HG02840 (cell line): Measurements from ENCODE around the gene ARHGEF38.

ENCODE experiments used
- ATAC-seq: cut with Tn5 transposase; IDR thresholded peaks from one replicate; pipeline ENCODE4 v1.9.1; 2021; ENCODE audit warnings: mild to moderate bottlenecking, moderate library complexity, moderate number of reproducible peaks; ENCODE audit not compliant: unreplicated experiment, low FRiP score

The ARHGEF38 gene

DNA sequence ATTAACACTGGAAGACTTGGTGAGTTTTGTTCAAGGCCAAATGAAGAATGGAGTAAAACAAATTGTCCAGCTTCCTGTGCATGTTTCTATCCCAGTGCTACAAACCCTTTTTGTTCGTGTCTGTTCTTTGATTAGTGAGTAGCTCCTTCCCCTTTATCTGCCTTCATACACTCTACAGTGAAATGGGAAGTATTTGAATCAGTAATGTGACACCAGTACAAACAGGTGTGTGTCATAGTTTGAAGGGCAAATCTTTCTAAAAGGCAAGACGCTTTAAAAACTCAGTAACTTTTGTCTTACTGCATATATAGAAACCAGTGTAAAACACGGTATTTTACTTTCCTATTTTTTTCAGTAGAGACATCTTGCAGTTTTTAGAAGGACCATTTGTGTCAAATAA is 5.9 kb downstream of the ARHGEF38 start:
- no peak for ATAC-seq

DNA sequence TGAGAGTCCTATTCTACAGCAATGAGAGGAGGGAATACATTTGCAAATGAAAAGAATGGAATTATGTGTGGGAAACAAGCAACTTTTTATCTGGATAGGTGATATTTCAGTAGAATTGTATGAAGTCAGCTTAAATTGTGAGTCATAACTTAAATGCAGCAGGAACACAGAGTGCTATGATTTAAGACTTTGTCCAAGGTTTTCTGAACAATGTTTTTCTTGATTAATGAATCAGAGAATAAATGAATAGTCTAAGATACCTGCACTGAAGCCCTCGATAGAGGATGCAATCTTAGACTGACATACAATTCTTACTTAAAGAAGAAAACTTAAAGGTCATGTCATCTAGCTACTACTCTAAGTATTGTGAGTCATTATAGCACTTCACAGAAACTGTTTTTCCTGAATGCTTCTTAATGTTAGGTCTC is 8.0 kb downstream of the ARHGEF38 start:
- no peak for ATAC-seq

DNA sequence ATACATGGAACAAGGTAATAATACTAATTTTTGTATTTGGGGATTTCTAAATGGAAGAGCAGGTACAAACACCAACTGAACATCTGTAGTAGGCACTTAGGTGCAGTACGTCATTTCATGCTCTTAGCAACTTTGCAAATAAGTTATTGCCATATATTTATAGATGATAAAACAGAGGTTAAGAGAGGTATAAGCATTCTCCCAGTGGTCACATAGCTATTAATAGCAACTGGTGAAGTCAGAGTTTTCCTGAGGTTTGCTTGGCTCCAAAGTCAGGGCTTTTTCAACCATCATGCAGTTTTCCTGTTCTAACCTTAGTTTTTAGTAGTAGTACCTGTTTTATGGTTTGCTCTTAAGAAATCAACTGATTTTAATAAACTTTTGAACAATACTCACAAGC is 10.9 kb downstream of the ARHGEF38 start:
- no peak for ATAC-seq

DNA sequence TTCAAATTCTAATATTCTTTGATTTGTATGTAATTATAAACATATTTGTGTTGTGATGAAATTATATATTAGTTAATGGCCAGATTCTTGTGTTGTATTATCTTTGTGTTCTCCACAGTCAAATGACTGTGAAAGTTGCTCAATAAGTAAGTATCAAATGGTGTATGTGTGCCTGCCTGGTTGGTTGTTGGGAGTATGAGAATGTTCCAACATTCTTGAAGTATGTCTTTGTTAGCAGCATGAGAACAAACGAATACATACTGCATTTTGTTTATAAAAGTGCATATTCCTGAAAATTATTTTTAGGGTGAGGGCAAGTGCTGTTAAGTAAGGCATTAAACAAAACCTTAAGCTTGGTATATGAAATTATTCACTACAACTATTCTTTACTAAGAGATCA is 16.2 kb downstream of the ARHGEF38 start:
- ATAC-seq, result no peak

DNA sequence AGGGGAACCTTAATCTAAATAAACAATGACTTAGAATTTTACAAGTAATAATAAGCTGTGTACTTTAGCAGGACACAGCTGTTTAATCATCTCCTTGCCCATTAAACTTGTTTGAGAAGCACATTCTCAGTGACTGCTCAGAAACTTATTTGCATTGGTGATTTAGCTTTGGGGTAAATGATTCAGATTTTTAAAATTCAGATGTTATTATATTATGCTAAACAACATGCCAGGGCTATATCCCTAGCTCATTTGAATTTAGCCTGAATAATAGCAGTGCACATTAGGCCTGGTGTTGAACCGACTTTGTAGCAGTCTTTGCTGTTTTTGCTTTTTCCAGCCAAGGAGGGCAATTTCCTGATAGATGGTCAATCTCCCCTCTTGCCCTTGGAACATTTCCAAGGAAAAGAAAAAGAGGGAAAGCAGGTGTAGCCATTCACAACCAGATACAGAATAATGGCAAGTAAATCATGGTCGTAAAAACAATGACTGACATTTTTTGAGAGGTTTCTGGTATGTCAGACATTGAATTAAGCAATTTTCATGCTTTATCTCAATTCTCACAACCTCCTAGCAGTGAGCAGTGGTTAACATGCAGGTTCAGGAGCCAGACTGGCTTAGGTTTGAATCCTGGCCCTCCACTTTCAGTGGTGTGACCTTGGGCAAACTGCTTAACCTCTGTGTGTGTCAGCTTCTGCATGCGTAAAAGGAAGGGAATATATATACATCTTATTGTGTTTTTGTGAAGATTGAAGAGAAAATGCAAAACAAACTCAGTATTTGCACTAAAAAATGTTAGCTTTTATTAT is 16.8 kb downstream of the ARHGEF38 start:
- ATAC-seq, result no peak

DNA sequence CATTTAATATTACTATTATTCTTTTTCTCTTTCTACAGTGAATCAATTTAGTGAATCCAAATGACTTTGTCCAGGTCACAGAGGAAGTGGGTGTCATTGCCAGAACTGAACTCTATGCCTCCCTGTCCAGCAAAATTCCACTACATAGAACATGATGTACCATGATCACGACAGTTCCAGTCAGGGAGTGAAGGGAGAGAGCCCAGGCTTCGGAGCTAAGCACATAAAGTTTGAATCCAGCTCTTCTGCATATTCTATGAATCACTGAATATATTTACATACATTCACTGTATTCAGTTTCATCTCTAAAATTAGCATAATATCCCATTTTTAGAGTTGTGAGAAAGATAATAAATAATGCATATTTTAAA is 17.4 kb downstream of the ARHGEF38 start:
- no peak for ATAC-seq

DNA sequence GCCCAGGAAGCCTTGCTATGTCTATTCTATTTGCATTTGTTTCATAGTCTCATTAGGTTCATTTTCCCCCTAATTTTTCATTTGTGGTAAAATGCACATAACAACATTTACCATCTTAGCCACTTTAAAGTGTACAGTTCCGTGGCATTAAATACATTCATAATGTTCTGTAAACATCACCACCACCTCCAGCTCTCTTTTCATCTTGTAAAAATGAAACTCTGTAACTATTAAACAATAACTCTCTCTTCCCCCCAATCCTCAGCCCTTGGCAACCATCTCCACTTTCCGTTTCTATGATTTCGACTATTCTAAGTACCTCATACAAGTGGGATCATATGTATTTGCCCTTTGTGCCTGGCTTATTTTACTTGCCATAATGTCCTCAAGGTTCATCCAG is 19.9 kb downstream of the ARHGEF38 start:
- no peak for ATAC-seq

DNA sequence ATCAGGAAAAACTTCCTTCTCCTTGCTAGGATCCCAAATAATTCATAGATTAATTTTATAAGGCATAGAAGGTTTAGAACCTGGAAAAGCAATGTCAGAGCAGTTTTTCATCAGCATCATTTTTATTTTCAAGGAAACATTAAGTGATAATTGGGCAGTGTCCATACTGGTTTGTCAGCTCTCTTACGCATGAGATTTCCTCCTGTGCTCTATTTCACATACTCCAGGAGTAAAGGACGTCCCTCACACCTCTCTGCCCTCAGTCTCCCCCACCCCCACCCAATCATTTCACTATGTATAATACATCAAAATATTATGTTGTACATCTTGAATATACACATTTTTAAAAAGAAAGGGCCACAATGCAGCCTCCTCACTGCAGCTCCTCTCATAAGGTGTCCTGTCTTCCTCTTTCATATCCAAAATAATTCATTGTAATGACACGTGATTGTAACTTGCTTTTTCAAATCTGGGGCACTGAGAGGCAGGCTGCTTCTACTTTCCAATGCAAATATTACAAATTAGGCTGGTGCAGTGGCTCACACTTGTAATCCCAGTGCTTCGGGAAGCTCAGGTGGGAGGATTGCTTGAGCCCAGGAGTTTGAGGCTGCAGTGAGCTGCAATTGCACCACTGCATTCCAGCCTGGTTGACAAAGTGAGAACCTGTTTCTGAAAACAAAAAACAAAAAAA is 34.4 kb downstream of the ARHGEF38 start:
- no peak for ATAC-seq

DNA sequence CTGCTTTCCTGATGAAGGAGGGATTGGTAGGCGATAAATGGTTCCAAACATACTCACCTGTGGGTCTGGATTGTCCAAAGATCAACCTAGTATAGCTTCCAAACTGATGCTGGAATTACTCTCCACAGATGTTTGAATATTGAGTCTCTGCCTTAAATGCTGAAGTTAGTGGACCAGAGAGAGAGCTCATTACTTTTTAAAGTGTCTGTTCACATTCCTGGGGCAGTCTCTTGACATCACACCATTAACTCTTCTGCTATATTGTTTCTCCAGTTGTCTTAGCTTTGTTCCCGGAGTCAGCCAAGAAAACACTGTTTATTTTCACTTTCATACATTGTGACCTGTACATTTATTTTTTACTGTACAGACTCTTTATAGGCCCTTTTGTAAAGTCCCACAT is 35.4 kb downstream of the ARHGEF38 start:
- no peak for ATAC-seq

DNA sequence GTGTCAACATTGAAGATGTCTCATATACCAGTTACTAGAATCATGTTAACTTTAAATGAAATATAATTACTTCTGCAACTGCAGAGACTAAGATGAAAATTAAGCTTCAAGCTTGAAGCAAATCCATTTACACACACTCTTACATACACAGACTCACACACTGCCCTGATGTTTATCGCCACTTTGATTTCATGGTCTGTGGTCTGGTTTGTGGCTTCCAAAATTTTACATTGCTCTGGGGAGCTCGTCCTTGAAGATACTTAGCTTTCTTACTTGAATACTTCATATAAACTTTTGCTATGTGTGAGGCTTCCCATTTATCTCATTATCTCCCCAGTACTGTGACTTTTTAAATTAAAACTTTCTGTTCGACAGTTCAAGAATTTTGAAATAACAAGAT is 35.8 kb downstream of the ARHGEF38 start:
- no peak for ATAC-seq

DNA sequence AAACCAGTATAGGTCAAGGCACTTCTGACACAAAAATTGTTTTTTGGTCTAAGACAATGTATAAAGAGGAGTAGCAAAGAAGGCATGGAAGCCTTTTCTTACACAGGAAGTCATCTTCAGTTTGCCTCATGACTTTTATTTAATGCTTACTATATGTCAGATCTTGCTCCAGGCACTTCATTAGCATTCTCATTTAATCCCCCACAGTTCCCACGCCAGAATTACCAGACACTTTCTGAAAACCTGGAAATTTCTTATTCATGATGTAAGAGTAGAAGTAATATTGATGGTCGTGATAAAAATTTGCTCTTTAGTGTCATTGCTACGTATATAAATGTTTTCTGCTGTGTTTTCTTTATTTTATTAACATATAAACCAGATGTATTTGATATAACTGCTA is 39.2 kb downstream of the ARHGEF38 start:
- ATAC-seq, result no peak

DNA sequence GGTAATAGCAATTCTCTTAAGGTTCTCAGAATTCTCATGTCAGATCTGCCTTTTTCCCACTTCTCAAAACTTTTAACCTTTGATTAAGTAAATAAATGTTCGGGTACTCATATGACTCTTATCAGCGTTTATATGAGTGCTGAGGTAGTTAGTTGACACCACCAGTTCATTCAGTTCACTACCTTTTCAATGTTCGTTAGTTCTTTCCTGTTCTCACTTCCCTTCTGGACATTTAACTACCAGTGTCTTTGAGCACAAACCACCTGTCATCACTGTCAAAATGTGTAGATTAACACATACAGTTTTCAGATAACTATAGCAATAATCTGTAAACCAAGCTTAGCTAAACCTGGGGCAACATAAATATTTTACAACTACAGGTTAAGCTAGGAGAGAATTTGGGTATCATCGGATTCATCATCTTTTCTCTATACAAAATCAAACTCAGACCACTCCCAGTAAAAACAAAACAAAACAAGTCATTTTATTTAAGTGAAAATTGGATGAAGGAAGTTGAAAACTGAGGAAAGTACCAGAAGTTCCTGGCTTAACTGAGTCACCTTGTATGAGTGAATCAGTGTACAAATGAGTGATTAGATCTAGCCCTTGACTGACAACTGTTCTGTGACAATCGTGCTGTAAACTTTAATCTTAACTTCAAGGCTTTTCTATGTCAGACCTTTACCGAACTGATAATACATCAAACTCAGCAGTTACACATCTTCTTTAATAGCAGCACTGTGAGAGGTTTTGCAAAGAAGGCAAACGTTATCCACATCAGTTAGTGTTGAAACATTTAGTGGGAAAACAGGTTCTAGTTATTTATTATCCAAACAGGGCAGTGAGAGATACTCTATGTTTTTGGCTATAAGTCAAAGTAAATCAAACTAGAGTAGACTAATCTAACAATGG is 41.9 kb downstream of the ARHGEF38 start:
- ATAC-seq, result peak; percentile 87

DNA sequence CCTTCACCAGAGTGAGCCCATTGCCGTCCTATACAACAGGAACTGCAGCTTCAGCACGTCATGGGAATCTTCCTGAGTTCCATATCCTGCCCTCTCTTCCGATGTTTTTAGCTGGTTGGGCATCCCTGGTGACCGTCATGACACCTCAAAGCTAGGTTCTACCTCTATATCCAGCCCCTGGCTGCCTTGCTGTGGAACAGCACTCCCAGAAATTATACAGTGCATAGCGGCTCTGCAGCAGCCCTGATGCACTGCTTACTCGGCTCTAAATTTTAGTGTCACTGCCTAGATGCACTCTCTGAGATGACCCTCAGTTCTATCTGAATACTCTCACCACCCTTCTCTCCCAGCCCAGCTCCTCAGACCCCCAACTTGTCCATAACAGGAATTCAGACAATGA is 44.3 kb downstream of the ARHGEF38 start:
- ATAC-seq, result no peak

DNA sequence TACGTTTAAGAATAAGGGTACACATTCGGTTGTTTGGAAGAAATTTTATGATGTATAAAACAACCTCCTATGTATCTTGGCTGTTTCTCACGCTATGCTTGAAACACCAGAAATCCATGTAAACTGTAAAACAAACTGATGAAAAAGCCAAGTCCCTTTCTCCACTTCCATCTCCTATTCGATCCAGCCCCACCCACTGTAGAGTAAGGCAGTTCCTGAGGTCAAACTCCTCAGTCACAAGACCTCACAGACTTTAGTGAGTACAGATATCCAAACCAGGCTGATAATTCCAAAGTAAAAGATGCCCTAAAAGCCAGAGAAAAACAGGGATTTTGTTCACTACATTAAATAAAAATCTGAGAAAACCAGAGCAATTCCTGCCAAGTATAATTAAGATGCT is 45.6 kb downstream of the ARHGEF38 start:
- ATAC-seq, result no peak

DNA sequence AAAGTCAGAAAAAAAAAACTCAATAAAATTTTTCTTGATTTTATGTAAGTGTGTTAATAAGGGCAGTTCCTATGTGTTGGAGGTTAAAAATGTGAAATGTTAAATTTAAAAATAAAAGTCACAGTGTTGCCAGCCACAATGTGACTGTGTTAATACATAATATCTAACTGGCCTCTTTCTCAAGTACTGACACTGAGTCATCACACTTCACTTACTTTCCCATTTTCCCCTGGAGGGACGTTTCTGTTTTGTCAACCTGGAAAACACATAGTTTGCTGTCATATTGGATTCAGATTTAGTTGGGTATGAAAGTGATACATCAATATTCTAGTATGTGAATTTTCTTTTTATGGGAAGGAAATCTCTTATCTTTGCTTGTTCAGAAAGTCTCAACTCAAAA is 46.4 kb downstream of the ARHGEF38 start:
- ATAC-seq, result no peak

DNA sequence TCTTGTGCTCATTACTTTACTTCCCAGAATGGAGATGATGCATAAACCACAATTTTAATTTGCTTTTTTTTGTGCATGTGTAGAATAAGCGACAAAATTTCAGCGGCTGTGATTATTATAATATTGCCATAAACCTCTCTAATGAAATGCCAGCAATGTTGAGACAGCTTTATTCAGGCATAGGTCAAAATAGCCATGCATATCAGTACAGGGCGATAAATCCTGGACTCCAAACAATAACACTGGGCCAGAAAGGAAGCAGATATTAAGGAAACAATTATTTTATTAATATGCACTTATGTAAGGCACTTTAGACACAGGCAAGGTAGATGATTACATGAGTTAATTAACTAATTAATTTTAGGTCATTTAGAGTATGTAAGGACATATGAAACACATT is 47.1 kb downstream of the ARHGEF38 start:
- ATAC-seq, result no peak

DNA sequence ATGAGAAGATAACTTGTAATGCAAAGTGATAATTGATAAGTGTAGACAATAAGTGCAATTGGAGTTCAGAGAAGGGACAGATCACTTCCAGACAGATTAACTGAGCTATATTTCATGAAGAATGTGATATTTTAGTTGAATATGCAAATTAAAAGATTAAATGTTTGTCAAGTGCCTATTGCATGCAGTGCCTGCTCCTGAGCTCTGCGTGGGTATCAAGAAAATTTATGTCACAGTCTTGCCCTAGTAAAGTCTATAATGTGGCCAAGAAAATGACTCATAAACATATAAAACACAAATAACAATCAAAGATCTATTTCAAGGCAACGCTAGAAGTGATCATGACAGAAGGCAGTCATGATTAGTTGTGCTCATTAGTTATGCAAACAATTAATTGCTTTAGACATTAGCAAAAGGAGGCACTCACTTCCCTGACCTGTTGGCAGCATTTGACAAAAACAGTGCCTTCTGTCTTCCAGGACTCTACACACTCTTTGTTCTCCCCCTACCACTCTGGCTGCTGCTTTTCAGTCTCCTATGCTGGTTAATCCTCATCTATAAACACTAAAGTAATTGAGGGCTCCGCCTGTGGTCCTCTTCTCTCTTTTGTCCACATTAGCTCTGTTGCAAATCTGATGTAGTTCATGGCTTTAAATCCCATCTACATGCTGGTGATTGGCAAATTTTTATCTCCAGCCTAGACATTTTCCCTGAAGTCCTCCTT is 47.7 kb downstream of the ARHGEF38 start:
- no peak for ATAC-seq

DNA sequence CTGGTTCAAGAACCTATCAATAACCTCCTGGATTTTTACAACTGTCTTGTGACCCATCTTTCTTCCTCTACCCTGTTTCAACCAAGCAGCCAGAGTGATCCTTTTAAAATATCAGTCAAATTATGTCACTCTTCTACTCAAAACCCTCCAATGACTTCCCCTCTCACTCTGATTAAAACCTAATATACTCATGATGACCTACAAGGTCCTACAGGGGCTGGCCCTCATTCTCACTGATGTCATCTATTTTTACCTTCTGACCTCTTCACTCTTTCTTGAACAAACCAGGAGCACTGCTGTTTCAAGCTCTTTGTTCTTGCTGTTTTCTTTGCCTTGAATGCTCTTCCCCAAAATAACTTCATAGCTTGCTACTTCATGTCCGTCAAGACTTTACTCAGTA is 48.5 kb downstream of the ARHGEF38 start:
- ATAC-seq, result no peak

DNA sequence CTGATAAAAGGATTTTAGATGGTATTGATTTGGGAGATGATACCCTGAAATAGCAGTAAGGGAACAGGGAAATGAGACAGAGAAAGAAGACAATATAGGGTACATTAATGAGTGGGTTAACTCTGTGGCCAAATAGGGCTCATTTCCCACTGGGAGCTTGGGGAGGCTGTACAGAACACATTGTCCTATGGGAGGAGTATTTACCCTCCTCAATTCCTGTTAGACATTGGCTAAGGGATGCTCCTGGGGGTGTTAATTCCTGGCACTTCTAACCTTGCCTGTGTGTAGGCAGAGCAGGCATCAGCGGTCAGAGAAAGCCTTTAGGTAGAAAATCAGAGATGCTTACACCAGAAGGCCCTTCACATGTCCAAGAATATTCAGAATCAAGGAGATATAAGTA is 49.0 kb downstream of the ARHGEF38 start:
- ATAC-seq, result no peak

DNA sequence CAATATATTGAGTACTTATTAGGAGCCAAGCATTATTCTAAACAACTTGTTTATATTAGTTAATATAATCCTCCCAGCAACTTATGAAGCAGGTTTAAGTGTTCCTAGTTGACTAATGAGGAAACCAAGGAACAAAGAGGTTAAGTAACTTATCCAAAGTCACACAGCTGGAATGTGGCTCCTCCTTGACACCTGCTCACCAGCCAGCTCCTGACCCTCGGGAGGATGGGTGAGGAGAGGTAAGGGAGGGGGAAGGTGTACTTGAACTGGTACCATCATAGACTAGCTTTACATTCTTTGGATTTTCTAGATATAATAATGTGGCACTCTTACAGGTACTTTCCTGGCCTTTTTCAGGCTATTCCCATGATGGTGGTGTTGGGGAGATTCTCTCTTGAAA is 50.7 kb downstream of the ARHGEF38 start:
- ATAC-seq, result no peak

DNA sequence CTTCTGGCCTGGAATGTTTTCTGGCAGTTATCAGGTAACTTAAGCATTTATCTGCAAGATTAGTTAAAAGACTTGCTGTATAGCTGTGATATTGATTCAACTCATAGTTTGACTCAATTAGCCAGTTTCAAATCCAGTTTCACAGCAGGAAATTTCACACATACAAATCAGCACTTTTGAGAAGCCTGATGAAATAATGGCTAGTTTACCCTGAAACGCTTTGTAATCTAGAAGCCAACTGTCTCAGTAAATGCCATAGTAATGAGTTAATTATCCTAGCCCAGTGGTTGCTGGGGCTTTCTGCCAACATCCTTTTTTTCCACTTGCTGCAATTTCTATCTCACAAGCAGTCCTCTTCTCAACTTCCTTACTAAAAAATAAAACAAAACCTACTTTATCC is 53.1 kb downstream of the ARHGEF38 start:
- ATAC-seq, result no peak
